GM12864 (cell line): ENCODE results near the gene AICDA.

ENCODE experiments used
- DNase-seq: peaks from one replicate; pipeline ENCODE4 v3.0.0-alpha.2; 2011; ENCODE audit warnings: low read depth
- H3K4me3 ChIP-seq: 2 replicates; pipeline ENCODE4 v1.5.1; 2011; ENCODE audit warnings: mild to moderate bottlenecking, low read depth, low read length, control low read depth
- CTCF ChIP-seq: IDR thresholded peaks from 2 replicates; pipeline ENCODE4 v1.5.1; 2011; ENCODE audit warnings: low read depth, mild to moderate bottlenecking, moderate library complexity, low read length, control low read depth, inconsistent platforms; ENCODE audit errors: missing control alignments

The AICDA gene

DNA sequence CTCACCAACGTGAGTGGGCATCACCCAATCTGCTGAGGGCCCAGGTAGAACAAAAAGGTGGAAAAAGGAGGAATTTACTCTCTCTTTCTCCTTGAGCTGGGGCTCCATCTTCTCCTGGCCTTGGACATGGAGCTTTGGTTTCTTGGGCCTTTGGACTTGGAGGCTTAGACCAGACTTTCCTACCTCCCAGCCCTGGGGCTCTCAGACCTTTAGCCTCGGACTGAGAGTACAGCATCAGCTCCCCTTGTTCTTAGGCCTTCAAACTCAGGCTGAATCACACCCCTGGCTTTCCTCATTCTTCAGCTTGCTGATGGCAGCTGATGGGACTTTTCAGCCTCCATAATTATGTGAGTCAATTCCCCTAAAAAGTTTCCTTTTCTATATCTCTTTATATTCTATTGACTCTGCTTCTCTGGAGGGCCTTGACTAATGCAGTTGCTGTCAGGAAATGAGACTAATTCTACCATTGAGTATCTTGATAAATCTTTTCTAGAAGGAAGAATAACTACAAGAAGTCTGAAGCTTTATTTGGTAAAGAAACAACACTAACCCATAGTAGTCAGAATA, 56.0 kb downstream of the AICDA start:
- DNase-seq: no peak
- TF ChIP-seq CTCF: no peak
- H3K4me3 ChIP-seq: no peak overlapping the region

DNA sequence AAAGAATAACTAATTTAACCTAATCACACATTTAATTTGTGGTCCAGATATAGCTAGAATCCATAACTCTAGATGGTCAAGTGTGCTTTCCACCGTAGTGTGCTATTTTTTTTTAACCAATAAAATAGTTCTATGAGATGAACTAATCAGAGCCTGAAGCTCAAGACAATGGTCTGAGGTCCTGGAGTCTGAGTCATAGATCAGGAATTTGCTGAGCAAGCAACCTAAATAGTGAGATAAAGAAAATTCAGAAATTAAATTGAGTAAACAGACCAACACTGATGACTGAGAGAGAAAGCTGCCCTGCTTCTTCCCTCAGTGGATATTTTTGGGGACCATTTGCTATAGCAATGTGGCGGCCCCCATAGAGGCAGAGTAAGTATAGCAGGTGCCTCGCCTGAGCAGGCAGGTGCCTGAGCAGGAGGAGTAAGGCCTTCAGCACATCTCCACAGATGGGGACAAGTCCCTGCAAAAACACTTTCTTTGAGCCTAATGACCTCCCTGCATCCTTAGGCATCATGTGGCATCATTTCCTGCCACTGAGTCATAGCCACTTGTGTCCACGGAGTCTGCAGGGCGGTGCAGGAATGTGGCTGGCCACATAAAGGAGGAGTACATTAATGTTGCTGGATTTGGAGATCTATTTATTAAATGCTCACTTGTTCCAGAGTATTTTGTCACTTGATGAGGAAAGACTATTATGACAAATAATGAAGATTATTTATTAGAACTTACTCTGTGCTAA, 58.0 kb downstream of the AICDA start:
- no peak for DNase-seq
- TF ChIP-seq CTCF: no peak

GRCh38 chr12:8553088-8553627, 59.5 kb downstream of the AICDA start:
- peak; percentile 31 for TF ChIP-seq CTCF
- DNase-seq: no peak
- H3K4me3 ChIP-seq: no peak overlapping the region

More for the DNA sequence above, 58.0 kb downstream of the AICDA start:
- H3K4me3 ChIP-seq: no peak overlapping the region
